HepG2 (cell line): ENCODE measurements around the gene USF2. TPM values are rescaled to one million over a fixed set of nuclear protein-coding genes. Genes with fewer than 3 reads are reported as not detected.

Experiments used
- ATAC-seq: fragments of 200-7000 bp; cut with Tn5 transposase; 3 replicates; pipeline ENCODE4 v1.9.1; 2020; ENCODE audit warnings: mild to moderate bottlenecking, moderate library complexity
- BruUV-seq: library from RNA; stranded (reverse); fragments of 400-500 nt; replicated peaks from 2 replicates; lab custom pipeline; 2021; lab: Mats Ljungman, UMichigan
- CTCF ChIA-PET: fragments of 300-600 bp; formaldehyde crosslinking; extraction: SDS; loops from one replicate; lab custom pipeline; 2021; ENCODE audit warnings: low total read pairs, inconsistent platforms, low intra/inter-chr PET ratio; lab: Yijun Ruan, JAX
- POLR2A ChIA-PET: fragments of 350-600 bp; sonication (Branson Sonifier 250); formaldehyde crosslinking; loops from one replicate; lab custom pipeline; 2020; ENCODE audit warnings: antibody characterized with exemption, inconsistent platforms; lab: Yijun Ruan, JAX
- DNase-seq: peaks from one replicate; pipeline ENCODE4 v3.0.0-alpha.2; 2015; ENCODE audit warnings: low spot score
- FAIRE-seq: peaks from 3 replicates; lab custom pipeline; 2011; peaks lifted over from hg19 to GRCh38; lab: Jason Lieb, UNC
- H2AFZ ChIP-seq: one replicate; pipeline ENCODE4 v1.6.1; 2011; ENCODE audit warnings: low read length, inconsistent platforms
- H3K27ac ChIP-seq: fragments of 300-600 bp; 3 replicates; pipeline ENCODE4 v1.8.0; 2011; ENCODE audit warnings: mixed run types, mild to moderate bottlenecking, mixed read lengths, low read length, inconsistent platforms; ENCODE audit not compliant: insufficient read depth; ENCODE audit errors: extremely low read length
- H3K27me3 ChIP-seq, 2 experiments: fragments of 200-600 bp in 1 of 2; 2 replicates in 1 of 2; 3 replicates in 1 of 2; pipeline versions ENCODE4 v1.6.0 to v1.8.0; 2011; ENCODE audit warnings: low read length in 2 of 2, mild to moderate bottlenecking in 2 of 2, moderate library complexity in 2 of 2, inconsistent platforms in 1 of 2; ENCODE audit not compliant: insufficient read depth in 2 of 2, control insufficient read depth in 1 of 2
- H3K36me3 ChIP-seq, 2 experiments: fragments of 200-600 bp in 1 of 2; replicated peaks in 1 of 2; 2 replicates in 1 of 2; 3 replicates in 1 of 2; pipeline versions ENCODE4 v1.5.1 to v1.8.0; 2011; ENCODE audit warnings: low read length in 2 of 2, inconsistent platforms in 1 of 2; ENCODE audit not compliant: insufficient read depth in 2 of 2, control insufficient read depth in 1 of 2
- H3K4me1 ChIP-seq: 2 replicates; pipeline ENCODE4 v1.5.1; 2012; ENCODE audit warnings: low read length, inconsistent platforms; ENCODE audit not compliant: insufficient read depth
- H3K4me2 ChIP-seq: 2 replicates; pipeline ENCODE4 v1.6.0; 2011; ENCODE audit warnings: low read depth, low read length, inconsistent platforms
- H3K4me3 ChIP-seq, 3 experiments: fragments of 200-600 bp in 1 of 3; sonication (generic), shearing (Covaris generic) in 1 of 3; replicated peaks in 1 of 3; 2 replicates each; pipeline ENCODE4 v1.5.1; 2011 to 2016; ENCODE audit warnings: low read length in 3 of 3, inconsistent platforms in 2 of 3, low read depth in 2 of 3, mild to moderate bottlenecking in 2 of 3, control low read depth in 1 of 3, mixed read lengths in 1 of 3; ENCODE audit not compliant: insufficient read depth in 1 of 3
- H3K79me2 ChIP-seq: one replicate; pipeline ENCODE4 v1.6.1; 2011; ENCODE audit warnings: low read length, inconsistent platforms; ENCODE audit not compliant: insufficient read depth
- H3K9ac ChIP-seq: 2 replicates; pipeline ENCODE4 v1.6.0; 2011; ENCODE audit warnings: mild to moderate bottlenecking, low read depth, low read length, inconsistent platforms; ENCODE audit not compliant: insufficient read depth
- H3K9me3 ChIP-seq: 2 replicates; pipeline ENCODE4 v1.5.1; 2012; ENCODE audit warnings: mild to moderate bottlenecking, low read length
- H4K20me1 ChIP-seq: 2 replicates; pipeline ENCODE4 v1.6.0; 2011; ENCODE audit warnings: inconsistent platforms, mild to moderate bottlenecking, low read length, moderate library complexity; ENCODE audit not compliant: insufficient read depth
- AKNA ChIP-seq: sonication (generic); formaldehyde crosslinking; IDR thresholded peaks from 2 replicates; pipeline ENCODE4 v1.4.0; 2020; ENCODE audit warnings: missing genetic modification reagents, borderline replicate concordance
- ATF2 ChIP-seq: sonication (generic); formaldehyde crosslinking; IDR thresholded peaks from 2 replicates; pipeline ENCODE4 v1.4.0; 2020; ENCODE audit warnings: missing genetic modification reagents
- HIC2 ChIP-seq: sonication (generic); formaldehyde crosslinking; IDR thresholded peaks from 2 replicates; pipeline ENCODE4 v1.9.0; 2022; ENCODE audit warnings: low read depth, missing genetic modification reagents
- MAFF ChIP-seq: IDR thresholded peaks from 2 replicates; pipeline ENCODE4 v1.6.1; 2011; ENCODE audit warnings: low read depth, low read length, improper control_type of control experiment
- ZNF263 ChIP-seq: sonication (generic); formaldehyde crosslinking; IDR thresholded peaks from 2 replicates; pipeline ENCODE4 v1.4.0; 2020; ENCODE audit warnings: missing genetic modification reagents
- ZNF580 ChIP-seq: IDR thresholded peaks from 2 replicates; pipeline ENCODE4 v1.6.1; 2016; ENCODE audit warnings: low read depth, borderline replicate concordance
- ZNF800 ChIP-seq: sonication (generic); formaldehyde crosslinking; IDR thresholded peaks from 2 replicates; pipeline ENCODE4 v1.4.0; 2020; ENCODE audit warnings: missing genetic modification reagents
- WGBS: methylation state at CpG from one replicate; pipeline ENCODE4 v1.1.6; 2017; ENCODE audit warnings: low lambda C conversion rate; 5-methylcytosine and 5-hydroxymethylcytosine counted together
- in situ Hi-C: cut with HindIII; loops from 2 replicates; pipeline ENCODE4 v1.10.0; 2017; ENCODE audit warnings: low pct_unique_long_range_greater_than_20kb; ENCODE audit not compliant: extremely low pct_ligation_motif_present
- intact Hi-C: fragments of 100-400 bp; cut with micrococcal nuclease; formaldehyde crosslinking; loops from one replicate; pipeline ENCODE4 v1.10.0; 2022; ENCODE audit not compliant: unreplicated experiment
- polyA plus RNA-seq, 8 experiments: library from polyadenylated mRNA; depleted of rRNA in 3 of 8; stranded (reverse) in 7 of 8; unstranded in 1 of 8; fragments of >200 nt; fragmentation: Illumina TruSeq in 4 of 8; extraction: Trizol in 4 of 8; gene quantifications; 2 replicates each; pipeline versions ENCODE4 v1.2.1 to v1.2.3, GENCODE V29; 2011 to 2016; ENCODE audit warnings: low read depth in 4 of 8, missing spikeins in 1 of 8, mixed read lengths in 1 of 8; ENCODE audit not compliant: insufficient read depth in 1 of 8
- total RNA-seq, 5 experiments: library from RNA; depleted of rRNA; stranded (reverse); fragments of >200 nt; fragmentation: Illumina TruSeq; extraction: Trizol; gene quantifications; 2 replicates each; pipeline ENCODE4 v1.2.3, GENCODE V29; 2016; ENCODE audit warnings: low read depth in 1 of 5

Gene USF2
- total and polyA plus RNA-seq, 2 of the 13 experiments (the other 11 are each of a cell fraction or from before 2014, with no cell fraction given), result 54.9 to 106 TPM

GRCh38 chr19:35290381-35291127, 21.8 kb downstream of the USF2 start:
- Histone ChIP-seq H4K20me1 (no peaks in the 10 kb centered on the region), H2AFZ (no peak overlapping the region), H3K27ac (no peak overlapping the region), H3K9ac (no peak overlapping the region), H3K27me3 (peaks cover 6 to 42% of the 10 kb centered on the region in 2 experiments), H3K4me3 (peak overlapping the region in 1 of 3 experiments; percentile 49; a peak in 1 of 6 replicates), H3K4me2 (peak overlapping the region; percentile 55), H3K4me1 (peaks cover 56% of the 10 kb centered on the region), H3K9me3 (no peaks in the 10 kb centered on the region), H3K36me3 (no peaks in the 10 kb centered on the region), H3K79me2 (no peaks in the 10 kb centered on the region)
- WGBS, result 0% methylated on average over 14 of the region's 20 CpGs
- ChIA-PET POLR2A (interaction anchor here (1.0 to 2.3 kb wide), 2 partner anchors 8 to 10 kb away, joined by 4 to 9 read pairs; partner anchors contain the start of gene HAMP), CTCF (no interaction called here)
- DNase-seq (no peak), FAIRE-seq (no peak), ATAC-seq (peak; percentile 44)
- intact Hi-C loops (no loop called here), in situ Hi-C loops (no loop called here)
- BruUV-seq, result no TSS peak
- TF ChIP-seq ZNF580, result no peak
- TF ChIP-seq ZNF263 (CRISPR knock-in tag), result no peak
- peak; percentile 8; the same call in 1 of the 2 replicates for TF ChIP-seq MAFF
- TF ChIP-seq ATF2 (CRISPR knock-in tag), result no peak
- no peak for TF ChIP-seq AKNA (CRISPR knock-in tag)
- no peak for TF ChIP-seq HIC2 (CRISPR knock-in tag)
- TF ChIP-seq ZNF800 (CRISPR knock-in tag), result no peak
